Peyer's patch (tissue), 4 donors: ENCODE measurements around the gene SPATA6L. TPM values are rescaled to one million over a fixed set of nuclear protein-coding genes. Genes with fewer than 3 reads are reported as not detected.

Experiments used
- DNase-seq, 3 donors: peaks; one replicate each; pipeline ENCODE4 v3.0.0-alpha.2; 2017 to 2019
- H3K27ac ChIP-seq, 4 donors: fragments of 200-600 bp; sonication (generic); one replicate each; pipeline ENCODE4 v1.5.1; 2016 to 2019
- H3K27me3 ChIP-seq, 2 donors: fragments of 200-600 bp; sonication (generic); one replicate each; pipeline ENCODE4 v1.5.1; 2019
- H3K36me3 ChIP-seq, 3 donors: fragments of 200-600 bp; sonication (generic); one replicate each; pipeline ENCODE4 v1.5.1; 2016 to 2019
- H3K4me1 ChIP-seq, 4 donors: fragments of 200-600 bp; sonication (generic); one replicate each; pipeline ENCODE4 v1.5.1; 2016 to 2019
- H3K4me3 ChIP-seq, 4 donors: fragments of 200-600 bp; sonication (generic); 1 replicate in 3 of 4; 2 replicates in 1 of 4; pipeline ENCODE4 v1.5.1; 2016 to 2019; ENCODE audit warnings: mild to moderate bottlenecking in 1 of 4
- H3K9me3 ChIP-seq, 4 donors: fragments of 200-600 bp; sonication (generic); one replicate each; pipeline ENCODE4 v1.5.1; 2016 to 2019; ENCODE audit warnings: mild to moderate bottlenecking in 1 of 4
- POLR2A ChIP-seq, 2 donors: fragments of 450-650 bp; IDR thresholded peaks; one replicate each; pipeline ENCODE4 v1.5.1; 2017; ENCODE audit warnings: antibody characterized with exemption in 2 of 2, mild to moderate bottlenecking in 2 of 2, moderate library complexity in 2 of 2
- total RNA-seq, 4 donors: library from RNA; depleted of rRNA; stranded (reverse); fragments of >200 nt; gene quantifications; one replicate each; pipeline ENCODE4 v1.1.0, GENCODE V29; 2016
- TF ChIP-seq, protein P1 (sequence below), 6 experiments: fragments of 450-650 bp in 4 of 6; fragments of 200-600 bp in 2 of 6; sonication (generic) in 1 of 6; IDR thresholded peaks; one replicate each; pipeline ENCODE4 v1.5.1; 2017 to 2019; ENCODE audit warnings: antibody characterized with exemption in 6 of 6, mild to moderate bottlenecking in 3 of 6, moderate library complexity in 1 of 6

The SPATA6L gene
- total RNA-seq, 4 donors from 2014 or later, result 13.4 to 19.0 (median 16.6) TPM

- Histone ChIP-seq H3K4me1 (peaks cover 0 to 24% (median 8%) of the 10 kb centered on the region in 4 donors), H3K4me3 (peak overlapping the region in 2 of 4 donors; percentile 56 to 77), H3K9me3 (no peaks in the 10 kb centered on the region), H3K27me3 (no peaks in the 10 kb centered on the region), H3K27ac (peak overlapping the region; percentile 21 to 89 (median 47)), H3K36me3 (no peaks in the 10 kb centered on the region)
- no peak for DNase-seq
- no peak for TF ChIP-seq POLR2A (IDR thresholded peaks at IDR 0.05)
- TF ChIP-seq, protein P1, sequence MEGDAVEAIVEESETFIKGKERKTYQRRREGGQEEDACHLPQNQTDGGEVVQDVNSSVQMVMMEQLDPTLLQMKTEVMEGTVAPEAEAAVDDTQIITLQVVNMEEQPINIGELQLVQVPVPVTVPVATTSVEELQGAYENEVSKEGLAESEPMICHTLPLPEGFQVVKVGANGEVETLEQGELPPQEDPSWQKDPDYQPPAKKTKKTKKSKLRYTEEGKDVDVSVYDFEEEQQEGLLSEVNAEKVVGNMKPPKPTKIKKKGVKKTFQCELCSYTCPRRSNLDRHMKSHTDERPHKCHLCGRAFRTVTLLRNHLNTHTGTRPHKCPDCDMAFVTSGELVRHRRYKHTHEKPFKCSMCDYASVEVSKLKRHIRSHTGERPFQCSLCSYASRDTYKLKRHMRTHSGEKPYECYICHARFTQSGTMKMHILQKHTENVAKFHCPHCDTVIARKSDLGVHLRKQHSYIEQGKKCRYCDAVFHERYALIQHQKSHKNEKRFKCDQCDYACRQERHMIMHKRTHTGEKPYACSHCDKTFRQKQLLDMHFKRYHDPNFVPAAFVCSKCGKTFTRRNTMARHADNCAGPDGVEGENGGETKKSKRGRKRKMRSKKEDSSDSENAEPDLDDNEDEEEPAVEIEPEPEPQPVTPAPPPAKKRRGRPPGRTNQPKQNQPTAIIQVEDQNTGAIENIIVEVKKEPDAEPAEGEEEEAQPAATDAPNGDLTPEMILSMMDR (IDR thresholded peaks at IDR 0.05), result no peak
These were observed 923 bp downstream of the SPATA6L start for GRCh38 chr9:4665357-4665756.

DNA sequence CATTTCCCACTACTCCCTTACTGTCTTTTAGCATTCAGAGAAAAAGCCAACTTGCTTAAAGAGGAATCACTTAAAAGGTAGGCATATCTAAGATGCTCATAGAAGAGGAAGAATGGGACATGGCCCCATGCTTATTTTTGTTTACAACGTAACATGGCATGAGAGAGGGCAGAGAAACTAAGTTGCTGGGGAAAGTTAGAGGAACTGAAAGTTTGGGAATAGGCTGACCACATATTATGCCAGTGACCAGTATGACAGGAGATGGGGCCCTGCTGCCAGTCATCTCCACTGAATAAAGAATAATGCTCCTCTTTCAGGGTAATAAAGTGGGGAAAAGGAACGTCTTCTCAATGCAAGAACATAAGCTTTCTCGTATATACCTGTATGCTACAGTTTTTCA, 2.3 kb downstream of the SPATA6L start:
- H3K27me3 ChIP-seq, result no peaks in the 10 kb centered on the region
- H3K4me3 ChIP-seq, result peak overlapping the region in 2 of 4 donors; percentile 56 to 77
- no peaks in the 10 kb centered on the region for H3K36me3 ChIP-seq
- TF ChIP-seq, protein P1 (IDR thresholded peaks at IDR 0.05), result no peak
- no peak for TF ChIP-seq POLR2A (IDR thresholded peaks at IDR 0.05)
- H3K27ac ChIP-seq, result peak overlapping the region; percentile 19 to 89 (median 69)
- H3K9me3 ChIP-seq, result no peaks in the 10 kb centered on the region
- DNase-seq, result no peak
- H3K4me1 ChIP-seq, result peaks cover 0 to 24% (median 8%) of the 10 kb centered on the region in 4 donors

- Histone ChIP-seq H3K4me3 (peak overlapping the region; percentile 72 to 87 (median 78)), H3K4me1 (peaks cover 0 to 24% (median 8%) of the 10 kb centered on the region in 4 donors)
These were observed 3.1 kb downstream of the SPATA6L start for GRCh38 chr9:4662989-4663792.

GRCh38 chr9:4662108-4662988, 3.9 kb downstream of the SPATA6L start, which contains the start of gene PLPP6:
Gene PLPP6 (plus strand): TSS chr9:4662294. CDS start chr9:4662376, 82 bp downstream.
- TF ChIP-seq, protein P1 (IDR thresholded peaks at IDR 0.05), result peak; percentile 15 to 79 (median 60)
- TF ChIP-seq POLR2A (IDR thresholded peaks at IDR 0.05), result peak; percentile 74 to 76
- H3K4me1 ChIP-seq, result peaks cover 0 to 24% (median 8%) of the 10 kb centered on the region in 4 donors
- no peaks in the 10 kb centered on the region for H3K9me3 ChIP-seq
- H3K27me3 ChIP-seq, result no peaks in the 10 kb centered on the region
- peak within 1 kb of the TSS; percentile 72 to 87 (median 78) for H3K4me3 ChIP-seq
- peak within 1 kb of the TSS; percentile 85 to 89 (median 88) for H3K27ac ChIP-seq
- H3K36me3 ChIP-seq, result no peaks in the 10 kb centered on the region
- DNase-seq, result peak; percentile 88 to 95 (median 90)

More at GRCh38 chr9:4662989-4663792, 3.1 kb downstream of the SPATA6L start:
- DNase-seq, result peak in 1 of 3 donors; percentile 52
- Histone ChIP-seq H3K27ac (peak overlapping the region; percentile 85 to 89 (median 88)), H3K27me3 (no peaks in the 10 kb centered on the region), H3K36me3 (no peaks in the 10 kb centered on the region), H3K9me3 (no peaks in the 10 kb centered on the region)
- TF ChIP-seq, protein P1 (IDR thresholded peaks at IDR 0.05), result no peak
- TF ChIP-seq POLR2A (IDR thresholded peaks at IDR 0.05), result no peak

GRCh38 chr9:4661611-4662010, 4.7 kb downstream of the SPATA6L start:
- peak overlapping the region; percentile 85 to 89 (median 88) for H3K27ac ChIP-seq
- no peak for TF ChIP-seq POLR2A (IDR thresholded peaks at IDR 0.05)
- TF ChIP-seq, protein P1 (IDR thresholded peaks at IDR 0.05), result no peak
- H3K36me3 ChIP-seq, result no peaks in the 10 kb centered on the region
- H3K4me1 ChIP-seq, result peaks cover 0 to 24% (median 8%) of the 10 kb centered on the region in 4 donors
- H3K27me3 ChIP-seq, result no peaks in the 10 kb centered on the region
- H3K4me3 ChIP-seq, result peak overlapping the region; percentile 72 to 87 (median 78)
- no peaks in the 10 kb centered on the region for H3K9me3 ChIP-seq
- DNase-seq, result no peak
